ENCODE results near the gene CCDC30. TPM values are rescaled to one million over a fixed set of nuclear protein-coding genes. Genes with fewer than 3 reads are reported as not detected.
A peak's percentile ranks its signal among the peaks of the same experiment; 100 is the strongest.

CCDC30 gene
- total and polyA plus RNA-seq, 9 of the 15 experiments (the other 6 are each of a cell fraction or from before 2014, with no cell fraction given): 0.05 to 0.91 (median 0.24) TPM

DNA sequence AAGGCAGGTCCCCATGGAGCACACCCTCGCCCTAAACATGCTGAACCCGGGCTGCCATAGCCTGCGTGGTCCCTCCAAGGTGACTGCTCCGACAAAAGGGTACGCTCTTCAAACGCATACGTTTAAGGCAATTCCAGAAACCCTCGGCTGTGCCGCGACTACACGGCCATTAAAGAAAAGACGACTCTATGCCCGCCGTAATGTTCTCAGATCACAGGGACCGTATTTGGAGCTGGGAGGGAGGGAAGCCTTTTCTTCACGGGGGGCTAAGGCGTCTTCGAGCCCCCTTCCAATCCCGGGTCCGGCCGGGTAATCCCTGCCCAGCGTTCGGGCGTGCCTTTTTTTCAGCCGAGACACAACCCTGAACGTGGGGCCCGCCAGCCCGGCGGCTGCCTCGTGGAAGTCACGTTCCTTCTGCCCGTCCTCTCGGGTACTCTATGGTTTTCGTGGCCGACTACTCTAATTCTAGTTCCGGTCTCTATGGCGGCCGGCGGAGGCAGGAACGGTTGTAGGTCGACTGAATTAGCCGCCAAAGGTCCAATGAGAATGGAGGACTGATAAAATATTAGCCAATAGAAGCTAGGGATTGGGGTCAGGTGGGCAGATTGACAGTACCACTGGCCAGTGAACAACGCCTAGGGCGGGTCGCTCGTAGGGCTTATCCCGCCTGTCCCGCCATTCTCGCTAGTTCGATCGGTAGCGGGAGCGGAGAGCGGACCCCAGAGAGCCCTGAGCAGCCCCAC, 218.8 kb downstream of the CCDC30 start, which contains the start of gene YBX1 (continued):
- peak in 1 of 2 experiments; percentile 45; a peak in 1 of 3 replicates for TF ChIP-seq CBX3 (IDR thresholded peaks at IDR 0.05; ENCODE audit: borderline replicate concordance in 1 of 2, low read length in 2 of 2)
- TF ChIP-seq PURB (CRISPR knock-in tag; IDR thresholded peaks at IDR 0.05; ENCODE audit: low read depth): no peak
- TF ChIP-seq TBP (optimal IDR thresholded peaks at IDR 0.05; ENCODE audit: low read depth, low read length): peak; percentile 80
- TF ChIP-seq, protein P1, sequence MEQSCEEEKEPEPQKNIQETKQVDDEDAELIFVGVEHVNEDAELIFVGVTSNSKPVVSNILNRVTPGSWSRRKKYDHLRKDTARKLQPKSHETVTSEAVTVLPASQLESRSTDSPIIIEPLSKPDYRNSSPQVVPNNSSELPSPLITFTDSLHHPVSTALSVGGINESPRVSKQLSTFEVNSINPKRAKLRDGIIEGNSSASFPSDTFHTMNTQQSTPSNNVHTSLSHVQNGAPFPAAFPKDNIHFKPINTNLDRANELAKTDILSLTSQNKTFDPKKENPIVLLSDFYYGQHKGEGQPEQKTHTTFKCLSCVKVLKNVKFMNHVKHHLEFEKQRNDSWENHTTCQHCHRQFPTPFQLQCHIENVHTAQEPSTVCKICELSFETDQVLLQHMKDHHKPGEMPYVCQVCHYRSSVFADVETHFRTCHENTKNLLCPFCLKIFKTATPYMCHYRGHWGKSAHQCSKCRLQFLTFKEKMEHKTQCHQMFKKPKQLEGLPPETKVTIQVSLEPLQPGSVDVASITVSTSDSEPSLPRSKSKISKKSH (CRISPR knock-in tag; IDR thresholded peaks at IDR 0.05): no peak
- TF ChIP-seq MAFG (tag; conservative IDR thresholded peaks at IDR 0.05): no peak
- TF ChIP-seq NFYB (IDR thresholded peaks at IDR 0.05; ENCODE audit: extremely low read depth, insufficient read length): peak; percentile 88
- TF ChIP-seq ZBTB17 (CRISPR knock-in tag; IDR thresholded peaks at IDR 0.05): peak; percentile 35; the same call in 1 of the 2 replicates
- TF ChIP-seq, protein P2, sequence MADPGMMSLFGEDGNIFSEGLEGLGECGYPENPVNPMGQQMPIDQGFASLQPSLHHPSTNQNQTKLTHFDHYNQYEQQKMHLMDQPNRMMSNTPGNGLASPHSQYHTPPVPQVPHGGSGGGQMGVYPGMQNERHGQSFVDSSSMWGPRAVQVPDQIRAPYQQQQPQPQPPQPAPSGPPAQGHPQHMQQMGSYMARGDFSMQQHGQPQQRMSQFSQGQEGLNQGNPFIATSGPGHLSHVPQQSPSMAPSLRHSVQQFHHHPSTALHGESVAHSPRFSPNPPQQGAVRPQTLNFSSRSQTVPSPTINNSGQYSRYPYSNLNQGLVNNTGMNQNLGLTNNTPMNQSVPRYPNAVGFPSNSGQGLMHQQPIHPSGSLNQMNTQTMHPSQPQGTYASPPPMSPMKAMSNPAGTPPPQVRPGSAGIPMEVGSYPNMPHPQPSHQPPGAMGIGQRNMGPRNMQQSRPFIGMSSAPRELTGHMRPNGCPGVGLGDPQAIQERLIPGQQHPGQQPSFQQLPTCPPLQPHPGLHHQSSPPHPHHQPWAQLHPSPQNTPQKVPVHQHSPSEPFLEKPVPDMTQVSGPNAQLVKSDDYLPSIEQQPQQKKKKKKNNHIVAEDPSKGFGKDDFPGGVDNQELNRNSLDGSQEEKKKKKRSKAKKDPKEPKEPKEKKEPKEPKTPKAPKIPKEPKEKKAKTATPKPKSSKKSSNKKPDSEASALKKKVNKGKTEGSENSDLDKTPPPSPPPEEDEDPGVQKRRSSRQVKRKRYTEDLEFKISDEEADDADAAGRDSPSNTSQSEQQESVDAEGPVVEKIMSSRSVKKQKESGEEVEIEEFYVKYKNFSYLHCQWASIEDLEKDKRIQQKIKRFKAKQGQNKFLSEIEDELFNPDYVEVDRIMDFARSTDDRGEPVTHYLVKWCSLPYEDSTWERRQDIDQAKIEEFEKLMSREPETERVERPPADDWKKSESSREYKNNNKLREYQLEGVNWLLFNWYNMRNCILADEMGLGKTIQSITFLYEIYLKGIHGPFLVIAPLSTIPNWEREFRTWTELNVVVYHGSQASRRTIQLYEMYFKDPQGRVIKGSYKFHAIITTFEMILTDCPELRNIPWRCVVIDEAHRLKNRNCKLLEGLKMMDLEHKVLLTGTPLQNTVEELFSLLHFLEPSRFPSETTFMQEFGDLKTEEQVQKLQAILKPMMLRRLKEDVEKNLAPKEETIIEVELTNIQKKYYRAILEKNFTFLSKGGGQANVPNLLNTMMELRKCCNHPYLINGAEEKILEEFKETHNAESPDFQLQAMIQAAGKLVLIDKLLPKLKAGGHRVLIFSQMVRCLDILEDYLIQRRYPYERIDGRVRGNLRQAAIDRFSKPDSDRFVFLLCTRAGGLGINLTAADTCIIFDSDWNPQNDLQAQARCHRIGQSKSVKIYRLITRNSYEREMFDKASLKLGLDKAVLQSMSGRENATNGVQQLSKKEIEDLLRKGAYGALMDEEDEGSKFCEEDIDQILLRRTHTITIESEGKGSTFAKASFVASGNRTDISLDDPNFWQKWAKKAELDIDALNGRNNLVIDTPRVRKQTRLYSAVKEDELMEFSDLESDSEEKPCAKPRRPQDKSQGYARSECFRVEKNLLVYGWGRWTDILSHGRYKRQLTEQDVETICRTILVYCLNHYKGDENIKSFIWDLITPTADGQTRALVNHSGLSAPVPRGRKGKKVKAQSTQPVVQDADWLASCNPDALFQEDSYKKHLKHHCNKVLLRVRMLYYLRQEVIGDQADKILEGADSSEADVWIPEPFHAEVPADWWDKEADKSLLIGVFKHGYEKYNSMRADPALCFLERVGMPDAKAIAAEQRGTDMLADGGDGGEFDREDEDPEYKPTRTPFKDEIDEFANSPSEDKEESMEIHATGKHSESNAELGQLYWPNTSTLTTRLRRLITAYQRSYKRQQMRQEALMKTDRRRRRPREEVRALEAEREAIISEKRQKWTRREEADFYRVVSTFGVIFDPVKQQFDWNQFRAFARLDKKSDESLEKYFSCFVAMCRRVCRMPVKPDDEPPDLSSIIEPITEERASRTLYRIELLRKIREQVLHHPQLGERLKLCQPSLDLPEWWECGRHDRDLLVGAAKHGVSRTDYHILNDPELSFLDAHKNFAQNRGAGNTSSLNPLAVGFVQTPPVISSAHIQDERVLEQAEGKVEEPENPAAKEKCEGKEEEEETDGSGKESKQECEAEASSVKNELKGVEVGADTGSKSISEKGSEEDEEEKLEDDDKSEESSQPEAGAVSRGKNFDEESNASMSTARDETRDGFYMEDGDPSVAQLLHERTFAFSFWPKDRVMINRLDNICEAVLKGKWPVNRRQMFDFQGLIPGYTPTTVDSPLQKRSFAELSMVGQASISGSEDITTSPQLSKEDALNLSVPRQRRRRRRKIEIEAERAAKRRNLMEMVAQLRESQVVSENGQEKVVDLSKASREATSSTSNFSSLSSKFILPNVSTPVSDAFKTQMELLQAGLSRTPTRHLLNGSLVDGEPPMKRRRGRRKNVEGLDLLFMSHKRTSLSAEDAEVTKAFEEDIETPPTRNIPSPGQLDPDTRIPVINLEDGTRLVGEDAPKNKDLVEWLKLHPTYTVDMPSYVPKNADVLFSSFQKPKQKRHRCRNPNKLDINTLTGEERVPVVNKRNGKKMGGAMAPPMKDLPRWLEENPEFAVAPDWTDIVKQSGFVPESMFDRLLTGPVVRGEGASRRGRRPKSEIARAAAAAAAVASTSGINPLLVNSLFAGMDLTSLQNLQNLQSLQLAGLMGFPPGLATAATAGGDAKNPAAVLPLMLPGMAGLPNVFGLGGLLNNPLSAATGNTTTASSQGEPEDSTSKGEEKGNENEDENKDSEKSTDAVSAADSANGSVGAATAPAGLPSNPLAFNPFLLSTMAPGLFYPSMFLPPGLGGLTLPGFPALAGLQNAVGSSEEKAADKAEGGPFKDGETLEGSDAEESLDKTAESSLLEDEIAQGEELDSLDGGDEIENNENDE (IDR thresholded peaks at IDR 0.05; ENCODE audit: low read depth, low read length): no peak
- TF ChIP-seq ZFX (CRISPR knock-in tag; IDR thresholded peaks at IDR 0.05): peak; percentile 76
- TF ChIP-seq, protein P3, sequence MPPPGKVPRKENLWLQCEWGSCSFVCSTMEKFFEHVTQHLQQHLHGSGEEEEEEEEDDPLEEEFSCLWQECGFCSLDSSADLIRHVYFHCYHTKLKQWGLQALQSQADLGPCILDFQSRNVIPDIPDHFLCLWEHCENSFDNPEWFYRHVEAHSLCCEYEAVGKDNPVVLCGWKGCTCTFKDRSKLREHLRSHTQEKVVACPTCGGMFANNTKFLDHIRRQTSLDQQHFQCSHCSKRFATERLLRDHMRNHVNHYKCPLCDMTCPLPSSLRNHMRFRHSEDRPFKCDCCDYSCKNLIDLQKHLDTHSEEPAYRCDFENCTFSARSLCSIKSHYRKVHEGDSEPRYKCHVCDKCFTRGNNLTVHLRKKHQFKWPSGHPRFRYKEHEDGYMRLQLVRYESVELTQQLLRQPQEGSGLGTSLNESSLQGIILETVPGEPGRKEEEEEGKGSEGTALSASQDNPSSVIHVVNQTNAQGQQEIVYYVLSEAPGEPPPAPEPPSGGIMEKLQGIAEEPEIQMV (tag; conservative IDR thresholded peaks at IDR 0.05; ENCODE audit: low read depth): peak; percentile 95
- TF ChIP-seq NEUROD1 (IDR thresholded peaks at IDR 0.05; ENCODE audit: borderline replicate concordance, low read depth, low read length, partially characterized antibody): peak; percentile 88
